T-helper 9 cell (primary cell): ENCODE results near the gene TRIM33.
"Not testable (repeated sequence)": the region's sequence is repeated elsewhere in the genome, so short reads cannot be mapped to it uniquely, and the experiment has no call there.

Experiments used
- DNase-seq: peaks from one replicate; pipeline ENCODE4 v3.0.0-alpha.2; 2020

The TRIM33 gene

DNA sequence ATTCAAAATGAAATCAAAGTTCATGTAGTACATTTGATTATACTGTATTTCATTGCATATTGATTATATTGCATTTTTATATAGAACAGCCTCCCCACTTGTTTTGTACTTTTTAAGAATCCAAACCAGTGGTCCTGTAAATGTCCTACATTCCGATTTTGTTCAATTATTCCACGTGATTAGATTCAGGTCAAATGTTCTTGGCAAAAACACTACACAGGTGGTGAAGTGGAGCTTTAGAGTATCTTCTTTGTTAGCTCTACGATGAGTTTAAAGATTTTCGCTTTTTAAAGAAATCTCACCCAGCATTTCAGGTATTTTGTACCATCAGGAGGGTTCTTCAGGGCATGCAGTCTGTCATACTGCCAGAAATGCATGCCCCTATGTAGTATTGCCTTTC is 120.6 kb downstream of the TRIM33 start:
- DNase-seq: no peak

DNA sequence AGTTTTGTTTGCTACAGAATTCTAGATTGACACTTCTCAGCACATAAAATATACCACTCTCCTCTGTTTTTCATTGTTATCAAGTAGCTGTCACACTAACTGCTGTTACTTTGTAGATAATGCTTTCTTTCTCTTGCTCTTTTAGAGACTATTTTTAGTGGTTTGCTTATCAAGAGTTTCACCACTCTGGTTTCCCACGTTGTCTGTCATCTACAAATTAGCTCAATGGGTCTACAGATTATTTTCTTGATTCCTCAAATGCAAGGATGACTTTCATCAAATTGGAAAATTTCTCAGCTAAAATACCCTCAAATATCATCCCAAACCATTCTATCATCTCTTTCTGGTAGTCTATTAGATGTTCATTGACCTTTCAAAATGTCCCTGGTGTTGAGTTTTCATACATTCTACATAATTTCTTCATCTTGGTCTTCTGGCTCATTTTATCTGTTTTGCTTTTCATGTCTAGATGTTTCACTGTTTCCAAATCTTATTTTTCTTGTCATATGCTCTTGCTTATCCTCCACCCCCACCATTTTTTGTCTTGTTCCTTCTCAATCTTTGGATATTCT is 122.5 kb downstream of the TRIM33 start:
- DNase-seq: no peak

DNA sequence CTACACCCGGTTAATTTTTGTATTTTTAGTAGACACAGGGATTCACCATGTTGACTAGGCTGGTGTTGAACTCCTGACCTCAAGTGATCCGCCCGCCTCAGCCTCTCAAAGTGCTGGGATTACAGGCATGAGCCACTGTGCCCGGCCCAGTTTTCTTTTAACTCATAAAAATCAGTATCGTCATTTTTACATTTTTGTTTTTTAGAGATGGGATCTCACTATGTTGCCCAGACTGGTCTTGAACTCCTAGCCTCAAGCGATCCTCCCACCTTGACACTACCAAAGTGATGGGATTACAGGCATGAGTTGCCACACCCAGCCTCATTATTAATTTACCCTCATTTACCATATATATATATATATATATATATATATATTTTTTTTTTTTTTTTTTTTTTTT is 123.4 kb downstream of the TRIM33 start:
- DNase-seq: not testable (repeated sequence)

DNA sequence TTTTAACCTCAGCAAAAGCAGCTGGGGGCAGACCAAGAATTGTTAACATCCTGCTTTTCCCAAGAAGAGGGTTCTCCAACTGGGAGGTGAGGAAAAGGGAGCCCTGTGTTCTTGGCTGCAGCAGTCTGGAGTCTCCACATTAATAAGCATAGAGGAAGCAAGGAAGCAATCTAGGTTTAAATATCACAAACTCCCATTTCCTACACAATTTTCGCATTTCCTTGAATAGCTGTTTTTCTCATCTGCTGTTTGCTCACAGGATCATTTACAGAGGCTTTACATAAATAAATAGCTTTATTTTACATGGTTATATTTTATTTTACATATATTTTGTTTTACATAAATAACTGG is 124.0 kb downstream of the TRIM33 start:
- no peak for DNase-seq

DNA sequence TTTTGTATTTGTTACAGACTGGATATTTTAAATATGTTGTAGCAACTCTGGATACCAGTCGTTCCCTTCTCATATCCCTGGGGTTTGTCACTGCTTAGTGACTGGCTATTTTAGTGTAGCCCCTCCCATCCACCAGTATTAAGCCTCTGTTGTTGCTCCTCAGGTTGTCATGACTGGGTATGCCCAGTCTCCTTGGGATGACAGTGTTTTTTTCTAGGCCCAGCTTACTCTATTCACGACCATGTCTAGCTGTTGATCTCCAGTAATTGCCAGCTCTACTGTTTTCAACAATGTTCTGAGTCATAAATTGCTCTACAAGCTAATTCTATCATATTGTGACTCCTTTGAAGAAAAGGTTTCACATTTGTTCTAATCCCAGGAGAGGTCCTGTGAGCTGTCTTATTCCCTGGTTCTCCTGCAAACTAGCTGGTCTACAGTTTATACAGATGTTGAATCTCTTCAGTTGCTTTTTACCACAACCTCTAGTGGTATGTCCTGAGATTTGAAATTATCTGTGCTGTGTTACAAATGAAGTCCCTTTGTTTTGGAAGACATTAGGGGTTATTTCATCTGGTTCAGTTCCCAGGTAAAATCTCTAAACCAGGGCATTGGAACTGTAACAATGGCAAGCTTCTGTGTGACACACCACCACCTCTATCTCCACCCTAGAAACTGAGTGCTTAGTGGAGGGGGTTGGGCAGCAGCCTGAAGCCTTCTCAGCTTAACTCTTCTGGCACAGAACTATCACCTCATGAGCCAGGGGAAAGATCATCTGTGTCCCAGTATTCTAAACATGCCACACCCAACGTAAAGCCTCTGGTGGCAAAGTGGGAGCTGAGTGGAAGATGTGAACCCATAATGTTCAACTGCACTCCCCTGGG is 124.6 kb downstream of the TRIM33 start:
- DNase-seq: no peak

DNA sequence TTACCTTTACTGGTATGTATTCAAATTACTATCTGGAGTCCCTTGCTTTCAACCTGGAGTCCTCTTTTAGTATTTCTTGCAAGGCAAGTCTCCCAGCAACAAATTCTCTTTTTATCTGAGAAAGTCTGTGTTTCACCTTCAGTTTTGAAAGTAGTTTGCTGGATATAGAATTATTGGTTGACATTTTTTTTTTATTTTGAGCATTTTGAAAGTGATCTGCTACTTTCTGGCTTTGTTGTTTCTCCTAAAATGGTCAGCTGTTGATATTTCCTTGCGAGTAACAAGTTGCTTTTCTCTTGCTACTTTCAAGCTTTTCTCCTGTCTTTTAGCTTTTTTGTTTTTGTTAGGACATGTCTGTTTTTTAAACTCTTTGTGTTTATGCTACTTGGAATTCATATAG is 126.1 kb downstream of the TRIM33 start:
- DNase-seq: no peak

DNA sequence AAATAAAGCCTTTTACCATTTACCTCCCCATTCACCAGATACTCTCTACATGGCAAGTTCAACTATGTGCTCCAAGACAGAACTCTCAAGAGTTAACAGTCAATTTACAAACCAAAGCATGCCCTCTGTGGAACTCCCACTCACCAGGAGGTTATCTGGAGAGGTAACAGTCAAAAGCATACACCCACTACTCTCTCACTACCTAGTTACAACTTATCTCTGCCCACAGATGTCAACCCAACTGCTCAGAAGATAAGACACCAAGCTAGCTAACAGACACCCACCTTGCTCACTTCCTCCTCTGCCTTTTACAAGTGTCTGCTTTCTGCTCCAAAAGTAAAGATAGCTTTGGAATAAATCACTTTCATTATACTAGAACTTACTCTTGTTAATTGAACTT is 131.0 kb downstream of the TRIM33 start:
- no peak for DNase-seq

DNA sequence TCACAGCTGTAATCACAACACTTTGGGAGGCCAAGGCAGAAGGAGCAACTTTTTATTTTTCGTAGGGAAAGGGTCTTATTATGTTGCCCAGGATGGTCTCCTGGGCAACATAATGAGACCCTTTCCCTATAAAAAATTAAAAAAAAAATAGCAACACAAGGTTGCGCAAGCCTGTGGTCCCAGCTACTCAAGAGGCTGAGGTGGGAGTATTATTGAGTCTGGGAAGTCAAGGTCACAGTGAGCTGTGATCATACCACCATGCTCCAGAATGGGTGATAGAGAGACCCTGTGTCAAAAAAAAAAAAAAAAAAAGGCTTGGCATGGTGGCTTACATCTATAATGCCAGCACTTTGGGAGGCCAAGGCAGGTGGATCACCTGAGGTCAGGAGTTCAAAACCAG is 131.6 kb downstream of the TRIM33 start:
- DNase-seq: no peak

DNA sequence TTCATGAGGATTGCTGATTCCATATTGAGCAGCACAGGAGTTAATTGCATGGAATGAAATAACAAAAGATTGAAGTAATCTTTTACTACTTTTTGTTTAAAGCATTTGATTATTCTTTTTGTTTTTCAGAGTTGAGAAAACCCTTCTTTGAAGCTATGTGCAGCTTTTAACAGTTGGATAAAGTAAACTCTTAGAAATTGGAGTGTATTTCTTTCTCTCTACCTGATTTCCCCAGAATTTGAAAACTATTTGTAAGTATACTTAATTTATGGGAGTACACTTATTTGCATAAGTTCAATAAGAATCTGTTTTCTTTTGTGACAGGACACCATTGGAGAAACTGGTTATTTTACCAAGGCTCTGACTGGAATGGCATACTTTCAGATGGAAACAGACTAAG is 133.6 kb downstream of the TRIM33 start:
- no peak for DNase-seq

DNA sequence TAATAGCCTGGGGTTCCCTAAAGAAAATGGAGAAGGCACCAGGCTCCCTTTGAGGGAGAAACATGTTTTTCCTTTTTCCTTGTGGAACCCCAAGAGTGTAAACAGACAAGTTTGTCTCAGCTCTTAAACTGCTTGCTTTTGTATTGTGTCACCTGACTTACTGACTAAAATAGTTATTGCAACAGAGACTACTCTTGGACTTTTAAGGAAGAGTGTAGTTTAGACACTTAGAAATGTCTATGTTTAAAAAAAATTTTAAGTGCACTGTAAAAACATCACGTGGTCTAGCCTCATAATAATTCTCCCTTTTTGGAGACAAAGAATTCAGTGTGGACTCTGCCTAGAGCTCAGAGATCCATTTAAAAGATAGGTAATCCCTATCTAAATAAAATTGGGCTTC is 141.1 kb downstream of the TRIM33 start:
- no peak for DNase-seq

DNA sequence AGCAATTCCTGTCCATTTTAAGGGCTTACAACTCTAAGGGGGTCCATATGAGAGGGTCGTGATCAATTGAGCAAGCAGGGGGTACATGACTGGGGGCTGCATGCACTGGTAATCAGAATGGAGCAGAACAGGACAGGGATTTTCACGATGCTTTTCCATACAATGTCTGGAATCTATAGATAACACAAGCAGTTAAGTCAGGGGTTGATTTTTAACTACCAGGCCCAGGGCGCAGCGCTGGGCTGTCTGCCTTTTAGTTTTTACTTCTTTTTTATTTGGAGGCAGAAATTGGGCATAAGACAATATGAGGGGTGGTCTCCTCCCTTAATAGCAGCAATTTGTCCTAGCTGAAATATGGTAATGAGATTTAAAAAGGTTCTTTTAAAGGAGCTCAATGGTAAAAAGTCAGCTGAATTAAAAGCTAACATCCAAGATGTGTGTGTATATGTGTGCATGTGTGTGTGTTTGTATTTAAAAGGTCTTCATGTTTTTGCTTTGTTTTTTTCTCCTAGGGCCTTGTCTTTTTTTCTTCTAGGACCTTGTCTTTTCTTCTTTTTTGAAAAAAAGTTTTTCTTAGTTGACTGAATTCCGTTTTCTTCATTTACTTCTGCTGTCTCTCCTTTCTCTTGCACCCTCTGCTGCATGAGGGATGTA is 141.6 kb downstream of the TRIM33 start:
- not testable (repeated sequence) for DNase-seq

DNA sequence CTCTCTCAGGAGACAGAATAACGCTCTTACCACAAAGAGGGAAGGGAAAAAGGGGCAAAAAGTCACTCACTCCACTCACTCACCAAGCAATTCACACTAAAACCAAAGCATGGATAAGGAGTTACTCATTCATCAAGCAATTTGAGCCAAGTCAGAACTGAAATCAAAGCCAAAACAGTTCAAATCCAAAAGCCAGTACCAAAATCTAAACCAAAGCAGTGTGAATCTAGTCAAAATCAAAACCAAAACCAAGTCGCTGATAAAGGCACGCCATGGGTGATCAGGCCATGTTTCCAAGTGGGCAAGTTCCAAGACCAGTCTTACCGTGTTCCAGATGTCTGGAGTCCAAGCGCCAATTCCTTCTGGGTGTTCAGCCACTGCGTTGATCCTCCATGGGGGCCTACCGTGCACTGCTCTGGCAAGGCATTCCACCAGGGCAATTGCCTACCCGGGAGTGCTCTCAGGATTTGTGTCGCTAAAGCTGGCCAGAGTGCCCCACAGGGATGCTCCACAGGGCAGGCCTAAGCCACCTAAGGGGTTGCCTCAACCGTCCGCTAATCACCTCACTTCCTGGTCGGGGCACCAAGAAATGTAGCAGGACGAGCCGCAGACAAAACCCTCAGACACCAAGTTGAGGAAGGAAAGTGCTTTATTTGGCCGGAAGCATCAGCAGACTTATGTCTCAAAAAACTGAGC is 142.3 kb downstream of the TRIM33 start:
- DNase-seq: no peak

DNA sequence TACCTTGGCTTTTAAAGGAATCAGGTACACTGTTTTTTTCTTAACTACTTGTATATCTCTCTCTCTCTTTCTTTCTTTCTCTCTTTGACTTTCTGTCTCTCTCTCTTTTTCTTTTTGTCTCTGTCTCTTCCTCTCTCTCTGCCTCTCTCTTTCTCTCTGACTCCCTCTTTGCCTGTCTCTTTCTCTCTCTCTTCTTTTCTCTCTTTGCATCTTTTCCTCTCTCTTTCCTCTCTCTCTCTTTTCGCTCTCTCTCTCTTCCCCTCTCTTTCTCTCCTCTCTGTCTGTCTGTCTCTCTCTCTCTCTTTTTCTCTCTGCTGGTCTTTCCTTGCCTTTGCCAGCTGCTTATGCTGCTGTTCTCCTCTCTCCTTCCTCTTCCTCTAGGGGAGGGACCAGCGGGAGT is 143.2 kb downstream of the TRIM33 start:
- no peak for DNase-seq

DNA sequence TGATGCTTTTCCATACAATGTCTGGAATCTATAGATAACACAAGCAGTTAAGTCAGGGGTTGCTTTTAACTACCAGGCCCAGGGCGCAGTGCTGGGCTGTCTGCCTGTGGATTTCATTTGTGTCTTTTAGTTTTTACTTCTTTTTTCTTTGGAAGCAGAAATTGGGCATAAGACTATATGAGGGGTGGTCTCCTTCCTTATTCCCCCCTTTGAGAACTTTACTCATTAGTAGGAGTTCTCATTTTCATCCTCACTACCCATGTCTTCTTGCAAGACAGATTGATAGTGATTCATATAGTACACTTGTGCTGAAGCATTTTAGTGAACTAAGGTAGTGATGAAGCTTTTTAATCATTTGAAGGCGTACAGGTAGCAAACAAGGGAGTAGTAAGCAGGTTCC is 147.8 kb downstream of the TRIM33 start:
- DNase-seq: not testable (repeated sequence)

DNA sequence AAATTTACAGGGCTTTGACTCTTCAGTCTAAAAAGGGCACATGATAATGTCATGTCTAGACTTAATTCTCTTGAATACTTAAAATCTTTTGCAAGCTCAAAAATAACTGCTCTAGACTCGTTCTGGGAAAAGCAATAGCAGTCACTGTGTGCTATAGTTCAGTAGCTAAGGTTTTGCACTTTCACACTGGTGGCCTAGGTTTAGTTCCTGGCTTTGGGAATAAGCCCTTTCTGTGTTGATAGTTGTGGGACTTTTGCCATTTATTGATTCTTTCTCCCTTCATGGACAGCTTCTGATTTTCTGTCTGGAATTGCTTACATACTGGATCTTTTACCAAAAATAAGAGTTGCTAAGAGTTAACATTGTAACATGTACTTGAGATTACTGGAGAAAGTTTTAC is 151.2 kb downstream of the TRIM33 start:
- no peak for DNase-seq

DNA sequence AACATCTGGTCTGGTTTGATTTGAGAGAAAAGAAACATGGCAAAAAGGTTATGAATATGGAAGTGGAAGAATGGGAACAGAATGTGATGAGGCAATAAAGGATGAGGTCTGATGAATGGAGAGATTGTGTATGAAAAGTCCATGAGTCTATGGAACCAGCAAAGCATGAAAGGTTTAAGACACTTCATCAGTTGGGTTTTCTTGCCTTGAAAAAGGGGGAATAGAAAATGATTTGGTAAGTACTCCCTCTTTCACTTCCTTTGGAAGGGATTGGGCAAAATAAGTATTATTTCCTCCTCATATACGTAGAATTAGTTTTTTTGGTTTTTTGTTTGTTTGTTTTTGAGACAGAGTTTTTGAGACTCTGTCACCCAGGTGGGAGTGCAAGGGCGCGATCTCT is 155.8 kb downstream of the TRIM33 start:
- no peak for DNase-seq

DNA sequence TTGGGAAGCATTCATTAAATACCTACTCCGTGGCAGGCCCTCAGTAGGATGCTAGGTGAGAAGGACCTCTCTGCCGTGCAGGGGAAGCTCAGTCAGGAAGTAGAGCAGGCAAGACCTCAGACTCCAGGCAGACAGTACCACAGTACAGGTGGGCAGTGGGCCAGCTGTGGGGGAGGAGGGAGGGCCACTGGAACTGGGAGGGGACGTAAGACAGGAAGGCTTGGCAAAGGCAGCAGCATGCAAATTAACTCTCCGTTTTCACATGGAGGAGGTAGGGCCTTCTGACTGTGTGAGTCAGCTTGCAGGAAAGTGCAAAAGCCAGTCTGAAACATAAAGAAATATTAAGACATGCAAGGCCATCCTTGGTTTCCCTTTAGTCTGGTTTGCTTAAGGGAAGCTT is 157.7 kb downstream of the TRIM33 start:
- DNase-seq: no peak

DNA sequence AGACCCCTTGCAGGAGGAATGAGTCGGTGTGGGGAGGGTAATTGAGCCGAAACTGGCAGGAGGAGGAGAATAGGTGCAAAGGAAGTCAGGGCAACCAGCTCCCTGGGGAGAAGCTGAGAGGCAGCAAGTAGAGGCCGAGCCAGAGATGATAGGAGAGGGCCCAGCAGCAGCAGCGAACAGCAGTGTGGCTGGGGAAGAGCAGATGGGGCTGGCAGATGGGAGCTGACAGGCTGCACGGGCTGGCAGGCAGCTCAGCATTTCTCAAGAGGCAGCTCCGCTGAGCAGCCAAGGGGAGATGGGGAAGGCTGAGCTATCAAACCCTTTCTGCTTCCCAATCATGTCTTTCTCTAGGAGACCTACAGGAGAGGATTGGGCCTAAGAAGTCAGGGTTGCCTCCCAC is 158.2 kb downstream of the TRIM33 start:
- DNase-seq: no peak

DNA sequence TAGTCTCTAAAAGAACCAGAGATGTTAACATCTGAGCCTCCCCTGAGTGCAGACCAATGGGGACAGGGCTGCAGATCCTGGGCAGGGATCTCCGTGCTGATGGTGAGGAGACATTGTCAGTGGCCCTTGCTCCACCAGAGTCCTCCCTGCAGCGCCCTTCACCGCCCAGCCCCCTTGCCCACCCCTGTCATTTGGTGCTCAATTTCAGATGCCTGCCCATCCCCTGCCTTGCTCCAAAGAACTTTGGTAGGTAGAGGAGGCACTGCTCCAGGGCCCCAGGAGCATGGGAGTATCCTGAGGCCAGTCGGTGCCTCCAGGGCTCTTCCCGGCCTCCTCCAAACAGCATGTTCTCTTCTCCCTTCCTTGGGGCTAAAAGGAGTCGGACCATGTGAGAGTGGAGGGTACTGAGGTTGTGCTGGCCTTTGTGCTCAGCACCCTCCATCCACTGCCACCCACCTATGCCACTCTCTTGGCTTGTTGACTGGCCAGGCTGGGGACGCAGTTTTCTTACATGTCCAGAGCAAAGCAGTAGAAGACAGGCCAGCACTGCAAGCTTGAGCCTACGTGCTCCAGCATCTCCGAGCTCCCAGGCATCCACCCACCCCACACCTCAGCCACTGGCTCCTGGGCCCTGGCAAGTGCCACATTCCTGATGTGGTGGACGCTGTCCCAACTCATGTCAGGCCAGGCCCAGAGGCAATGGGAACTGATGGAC is 160.1 kb downstream of the TRIM33 start:
- DNase-seq: no peak

DNA sequence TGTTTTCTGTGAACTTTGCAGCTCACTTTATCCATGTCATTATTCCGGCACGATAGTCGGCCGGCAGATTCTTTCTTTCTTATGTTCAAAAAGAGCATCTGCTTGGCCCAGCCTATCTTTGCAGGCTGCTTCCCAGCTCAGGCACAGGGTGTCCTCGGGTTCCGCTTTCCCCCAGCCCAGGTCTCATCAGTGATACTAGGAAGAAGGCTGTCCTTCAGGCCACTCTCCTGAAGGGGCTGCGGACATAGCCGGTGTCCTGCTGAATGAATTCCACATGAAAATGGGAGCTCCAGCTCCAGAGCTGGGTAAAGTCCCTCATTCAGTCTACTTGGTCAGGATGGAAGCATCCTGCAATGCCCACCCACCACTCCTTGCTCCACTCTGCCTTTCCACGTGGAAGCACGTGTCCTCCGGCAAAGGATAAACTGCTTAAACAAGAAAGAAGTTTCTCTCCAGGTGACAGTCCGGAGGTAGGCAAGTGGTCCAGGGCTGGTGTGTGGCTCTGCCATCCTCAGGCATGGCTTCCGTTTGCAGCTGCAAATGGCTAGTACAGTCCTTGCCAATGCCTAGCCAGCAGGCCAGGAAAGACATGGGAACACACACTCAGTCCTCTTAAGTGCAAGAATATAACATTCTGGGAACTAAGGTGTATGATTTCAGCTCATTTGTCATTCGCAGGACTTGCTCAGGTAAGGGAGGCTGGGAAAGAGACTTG is 161.0 kb downstream of the TRIM33 start:
- DNase-seq: no peak

DNA sequence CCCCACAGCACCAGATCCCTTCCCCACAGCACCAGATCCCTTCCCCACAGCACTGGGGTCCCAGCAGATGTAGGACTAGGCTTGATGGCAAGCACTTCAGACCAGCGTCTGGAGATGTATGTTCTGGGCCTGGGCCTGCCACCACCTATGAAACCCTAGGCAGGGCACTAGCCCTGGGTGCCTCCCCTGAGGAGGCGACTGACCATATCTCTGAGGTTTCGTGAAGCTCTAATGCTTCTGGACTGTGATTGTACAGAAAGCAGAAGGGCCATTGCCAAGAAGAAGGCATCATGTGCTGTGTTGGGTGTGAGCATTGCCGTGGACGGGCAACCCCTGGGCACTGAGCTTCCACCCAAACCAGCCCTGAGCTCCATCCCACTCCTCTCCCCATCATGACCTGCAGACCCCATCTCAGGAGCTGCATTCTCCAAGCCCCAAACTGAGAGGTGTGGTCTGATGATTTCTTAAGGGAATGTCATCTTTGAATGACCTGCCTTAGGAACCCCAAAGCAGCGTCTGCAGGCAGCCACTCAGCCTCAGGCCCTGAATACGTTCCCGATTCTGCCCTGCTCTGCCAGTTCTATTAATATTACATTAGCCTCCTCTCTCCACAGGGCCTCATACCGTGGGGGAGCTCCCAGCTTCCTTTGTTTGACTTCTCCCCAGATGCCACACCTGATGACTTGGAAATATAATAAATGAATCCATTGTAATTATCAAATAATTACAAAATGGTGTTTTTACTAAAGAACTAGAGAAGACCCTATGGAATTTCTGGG is 163.4 kb downstream of the TRIM33 start:
- DNase-seq: no peak
